T-helper 2 cell treated with Interferon-gamma antibody and Interleukin-4, amounts not matched to agents 5 μg/mL and 100 μg/mL, for 36 hours (primary cell): ENCODE results near the gene PWWP2B.
"Not testable (repeated sequence)": the region's sequence is repeated elsewhere in the genome, so short reads cannot be mapped to it uniquely, and the experiment has no call there.

Source experiments
- DNase-seq: peaks from one replicate; pipeline ENCODE4 v3.0.0; 2021; ENCODE audit warnings: low spot score
- H3K27ac Mint-ChIP-seq: one replicate; pipeline ENCODE4 v1.8.0; 2021; ENCODE audit warnings: mild to moderate bottlenecking, mixed read lengths
- H3K27me3 Mint-ChIP-seq: one replicate; pipeline ENCODE4 v1.8.0; 2021; ENCODE audit warnings: low read depth, mixed read lengths
- H3K36me3 Mint-ChIP-seq: one replicate; pipeline ENCODE4 v1.8.0; 2021; ENCODE audit warnings: low read depth, mixed read lengths
- H3K4me1 Mint-ChIP-seq: one replicate; pipeline ENCODE4 v1.8.0; 2021; ENCODE audit warnings: low read depth, mixed read lengths
- H3K4me3 Mint-ChIP-seq: one replicate; pipeline ENCODE4 v1.8.0; 2022; ENCODE audit warnings: mild to moderate bottlenecking, moderate library complexity, mixed read lengths
- H3K9me3 Mint-ChIP-seq: one replicate; pipeline ENCODE4 v1.8.0; 2021; ENCODE audit warnings: mixed read lengths

Gene PWWP2B

GRCh38 chr10:132369636-132370185, 27.3 kb upstream of the PWWP2B start:
- H3K36me3 Mint-ChIP-seq: no peaks in the 10 kb centered on the region
- H3K4me3 Mint-ChIP-seq: no peak overlapping the region
- H3K9me3 Mint-ChIP-seq: no peaks in the 10 kb centered on the region
- peaks cover 3% of the 10 kb centered on the region for H3K4me1 Mint-ChIP-seq
- H3K27me3 Mint-ChIP-seq: no peaks in the 10 kb centered on the region
- no peak for DNase-seq
- no peak overlapping the region for H3K27ac Mint-ChIP-seq

- Mint-ChIP-seq H3K4me1 (peaks cover 3% of the 10 kb centered on the region), H3K36me3 (no peaks in the 10 kb centered on the region), H3K9me3 (no peaks in the 10 kb centered on the region), H3K27me3 (no peaks in the 10 kb centered on the region), H3K4me3 (no peak overlapping the region), H3K27ac (no peak overlapping the region)
- DNase-seq: no peak
Measured at GRCh38 chr10:132370426-132371340, 26.3 kb upstream of the PWWP2B start.

- Mint-ChIP-seq H3K27ac (no peak overlapping the region), H3K9me3 (no peaks in the 10 kb centered on the region), H3K27me3 (no peaks in the 10 kb centered on the region), H3K4me3 (no peak overlapping the region), H3K4me1 (peaks cover 3% of the 10 kb centered on the region), H3K36me3 (no peaks in the 10 kb centered on the region)
- no peak for DNase-seq
Measured at GRCh38 chr10:132371641-132372081, 25.3 kb upstream of the PWWP2B start.

- Mint-ChIP-seq H3K9me3 (no peaks in the 10 kb centered on the region), H3K4me1 (peaks cover 3% of the 10 kb centered on the region), H3K4me3 (no peak overlapping the region), H3K27me3 (peaks cover 3% of the 10 kb centered on the region), H3K36me3 (no peaks in the 10 kb centered on the region), H3K27ac (no peak overlapping the region)
- DNase-seq: no peak
Measured at GRCh38 chr10:132372516-132373095, 24.4 kb upstream of the PWWP2B start.

GRCh38 chr10:132373241-132373955, 23.6 kb upstream of the PWWP2B start:
- no peak overlapping the region for H3K4me3 Mint-ChIP-seq
- no peak overlapping the region for H3K27ac Mint-ChIP-seq
- H3K27me3 Mint-ChIP-seq: peaks cover 3% of the 10 kb centered on the region
- no peaks in the 10 kb centered on the region for H3K36me3 Mint-ChIP-seq
- H3K9me3 Mint-ChIP-seq: no peaks in the 10 kb centered on the region
- H3K4me1 Mint-ChIP-seq: peaks cover 3% of the 10 kb centered on the region
- DNase-seq: no peak

GRCh38 chr10:132374176-132374575, 22.8 kb upstream of the PWWP2B start:
- no peaks in the 10 kb centered on the region for H3K9me3 Mint-ChIP-seq
- H3K27me3 Mint-ChIP-seq: peaks cover 3% of the 10 kb centered on the region
- no peak overlapping the region for H3K4me3 Mint-ChIP-seq
- H3K36me3 Mint-ChIP-seq: no peaks in the 10 kb centered on the region
- no peak for DNase-seq
- no peak overlapping the region for H3K27ac Mint-ChIP-seq
- H3K4me1 Mint-ChIP-seq: peaks cover 3% of the 10 kb centered on the region

- Mint-ChIP-seq H3K4me3 (no peak overlapping the region), H3K27me3 (peaks cover 4% of the 10 kb centered on the region)
Measured at GRCh38 chr10:132374612-132375011, 22.4 kb upstream of the PWWP2B start.

GRCh38 chr10:132375116-132375794, 21.7 kb upstream of the PWWP2B start:
- no peak overlapping the region for H3K27ac Mint-ChIP-seq
- H3K4me1 Mint-ChIP-seq: peaks cover 3% of the 10 kb centered on the region
- H3K4me3 Mint-ChIP-seq: no peak overlapping the region
- no peaks in the 10 kb centered on the region for H3K36me3 Mint-ChIP-seq
- DNase-seq: no peak
- no peaks in the 10 kb centered on the region for H3K9me3 Mint-ChIP-seq
- peaks cover 4% of the 10 kb centered on the region for H3K27me3 Mint-ChIP-seq

More at GRCh38 chr10:132374612-132375011, 22.4 kb upstream of the PWWP2B start:
- no peaks in the 10 kb centered on the region for H3K9me3 Mint-ChIP-seq
- peaks cover 3% of the 10 kb centered on the region for H3K4me1 Mint-ChIP-seq
- H3K27ac Mint-ChIP-seq: no peak overlapping the region
- H3K36me3 Mint-ChIP-seq: no peaks in the 10 kb centered on the region
- no peak for DNase-seq

- H3K27ac Mint-ChIP-seq: no peak overlapping the region
- H3K4me3 Mint-ChIP-seq: no peak overlapping the region
- DNase-seq: no peak
- no peaks in the 10 kb centered on the region for H3K9me3 Mint-ChIP-seq
- H3K4me1 Mint-ChIP-seq: peaks cover 3% of the 10 kb centered on the region
- no peaks in the 10 kb centered on the region for H3K36me3 Mint-ChIP-seq
- H3K27me3 Mint-ChIP-seq: peaks cover 4% of the 10 kb centered on the region
Measured at GRCh38 chr10:132375795-132376297, 21.2 kb upstream of the PWWP2B start.

- no peak for DNase-seq
- Mint-ChIP-seq H3K4me1 (peaks cover 4% of the 10 kb centered on the region), H3K27ac (no peak overlapping the region), H3K36me3 (no peaks in the 10 kb centered on the region), H3K4me3 (no peak overlapping the region), H3K27me3 (peaks cover 4% of the 10 kb centered on the region), H3K9me3 (no peaks in the 10 kb centered on the region)
Measured at GRCh38 chr10:132376394-132376851, 20.6 kb upstream of the PWWP2B start.

GRCh38 chr10:132377326-132377725, 19.7 kb upstream of the PWWP2B start:
- Mint-ChIP-seq H3K27ac (no peak overlapping the region), H3K9me3 (no peaks in the 10 kb centered on the region), H3K4me3 (no peak overlapping the region), H3K27me3 (peaks cover 4% of the 10 kb centered on the region), H3K36me3 (no peaks in the 10 kb centered on the region), H3K4me1 (peaks cover 10% of the 10 kb centered on the region)
- DNase-seq: no peak

- H3K4me1 Mint-ChIP-seq: peaks cover 13% of the 10 kb centered on the region
- H3K27me3 Mint-ChIP-seq, DNase-seq, H3K9me3 Mint-ChIP-seq, H3K36me3 Mint-ChIP-seq, H3K27ac Mint-ChIP-seq, H3K4me3 Mint-ChIP-seq: not testable (repeated sequence)
Measured at GRCh38 chr10:132379026-132379425, 18.0 kb upstream of the PWWP2B start.

GRCh38 chr10:132380986-132381385, 16.0 kb upstream of the PWWP2B start:
- not testable (repeated sequence) for DNase-seq

More at GRCh38 chr10:132380986-132381385, 16.0 kb upstream of the PWWP2B start:
- not testable (repeated sequence) for H3K27ac Mint-ChIP-seq, H3K36me3 Mint-ChIP-seq, H3K27me3 Mint-ChIP-seq, H3K9me3 Mint-ChIP-seq, H3K4me3 Mint-ChIP-seq
- peaks cover 13% of the 10 kb centered on the region for H3K4me1 Mint-ChIP-seq
